GM18526 (cell line): ENCODE data around the gene C10orf53.

ENCODE experiments used
- POLR2A ChIP-seq: IDR thresholded peaks from 3 replicates; pipeline ENCODE4 v1.6.1; 2011; ENCODE audit not compliant: insufficient read length; ENCODE audit errors: extremely low read depth

Gene C10orf53, protein sequence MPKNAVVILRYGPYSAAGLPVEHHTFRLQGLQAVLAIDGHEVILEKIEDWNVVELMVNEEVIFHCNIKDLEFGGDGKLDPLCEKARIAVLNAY

DNA sequence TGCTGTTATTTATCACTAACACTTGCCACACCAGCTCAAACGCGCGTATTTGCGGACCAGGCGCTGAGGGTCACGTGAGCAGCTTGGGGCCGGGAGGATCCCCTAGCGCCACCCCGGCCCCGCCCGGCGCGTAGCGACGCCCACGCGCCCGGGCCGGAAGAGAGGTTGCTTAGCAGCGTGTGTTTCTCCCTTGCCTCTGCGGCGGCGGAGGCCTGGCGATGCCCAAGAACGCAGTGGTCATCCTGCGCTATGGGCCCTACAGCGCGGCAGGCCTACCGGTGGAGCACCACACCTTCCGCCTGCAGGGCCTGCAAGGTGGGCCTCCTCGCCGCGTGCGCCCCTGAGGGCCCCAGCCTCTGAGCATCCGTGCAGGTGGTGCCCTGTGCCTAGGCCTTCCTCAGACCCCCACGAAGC is at the start of gene C10orf53:
Gene C10orf53, plus strand, starts transcription at position 172 of the 414 bp plus-strand sequence. Its CDS starts 47 bp downstream, at position 219.
- no peak for TF ChIP-seq POLR2A

DNA sequence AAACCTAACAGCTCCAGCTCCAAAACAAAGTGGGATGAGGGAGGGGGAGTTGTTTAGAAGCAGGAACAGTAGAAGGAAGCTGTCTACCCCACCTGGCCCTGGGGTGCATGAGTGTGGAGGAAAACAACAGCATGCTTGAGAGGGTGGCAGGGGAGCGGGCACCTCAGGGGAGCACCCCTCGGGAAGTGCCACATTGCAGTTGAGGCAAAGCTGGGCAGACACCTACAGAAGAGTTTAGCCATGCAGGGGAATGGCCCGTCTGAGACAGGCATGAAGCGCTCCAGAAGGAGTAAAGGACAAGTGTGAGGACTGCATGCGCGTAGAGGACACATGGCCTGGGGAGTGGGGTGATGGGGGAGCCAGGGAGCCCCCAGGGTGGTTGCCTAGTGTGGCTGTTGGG is 47.5 kb upstream of the C10orf53 start:
- no peak for TF ChIP-seq POLR2A

GRCh38 chr10:49632406-49633317 is 46.8 kb upstream of the C10orf53 start:
- no peak for TF ChIP-seq POLR2A

DNA sequence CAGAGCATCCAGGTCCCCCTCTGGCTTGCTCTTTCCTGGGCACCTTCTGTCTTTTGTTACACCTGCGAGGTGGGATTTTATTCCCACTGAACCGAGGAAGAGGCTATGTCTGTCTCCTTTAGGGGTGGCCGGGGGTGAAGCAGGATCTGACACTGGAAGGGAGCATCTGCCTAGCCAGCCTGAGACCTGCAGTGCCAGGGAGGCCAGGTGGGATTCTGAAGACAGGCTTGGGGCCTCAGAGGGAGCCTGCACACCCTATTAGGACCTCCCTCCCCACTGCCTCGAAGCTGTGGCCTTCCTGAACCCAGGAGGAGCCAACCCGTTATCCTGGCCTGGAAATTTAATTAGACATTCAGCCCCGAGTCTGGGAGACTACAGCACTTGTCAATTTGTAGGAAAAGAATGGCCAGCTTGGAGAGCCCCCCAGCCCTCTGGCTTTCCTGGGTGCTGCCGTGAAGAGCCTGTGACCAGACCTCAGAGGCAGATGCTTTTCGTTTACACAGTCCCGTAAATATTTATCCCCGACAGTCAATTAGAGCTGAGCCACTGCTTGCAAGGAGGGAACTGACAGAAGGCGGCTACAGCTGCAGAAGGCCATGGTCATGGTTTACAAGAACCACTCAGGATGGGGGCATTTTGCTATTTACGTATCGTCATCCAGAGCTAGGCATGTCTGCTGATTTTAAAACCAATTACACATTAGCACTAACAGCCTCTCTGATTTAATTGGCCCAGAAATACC is 46.0 kb upstream of the C10orf53 start:
- no peak for TF ChIP-seq POLR2A

GRCh38 chr10:49634069-49634660 is 45.3 kb upstream of the C10orf53 start:
- no peak for TF ChIP-seq POLR2A

DNA sequence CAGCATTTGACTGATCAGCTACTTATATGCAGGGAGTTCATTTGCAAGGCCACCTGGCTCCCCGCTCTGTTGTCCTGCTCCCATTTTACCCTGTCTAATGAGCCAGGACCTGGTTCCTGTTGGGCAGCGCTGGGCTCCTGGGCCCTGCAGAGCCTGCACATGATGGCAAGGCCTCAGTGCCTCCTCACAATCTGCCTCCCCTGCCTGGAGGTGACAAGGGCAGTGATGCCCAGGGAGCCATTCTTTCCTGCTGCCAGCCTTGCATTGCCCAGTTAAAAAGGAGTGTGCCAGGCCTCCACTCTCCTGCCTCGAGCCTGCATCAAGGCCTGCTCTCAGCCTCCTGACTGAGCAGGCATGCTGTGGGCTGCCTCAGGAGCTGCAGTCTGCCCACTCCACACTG is 37.1 kb upstream of the C10orf53 start:
- no peak for TF ChIP-seq POLR2A

GRCh38 chr10:49643241-49644034 is 36.0 kb upstream of the C10orf53 start:
- TF ChIP-seq POLR2A = no peak

DNA sequence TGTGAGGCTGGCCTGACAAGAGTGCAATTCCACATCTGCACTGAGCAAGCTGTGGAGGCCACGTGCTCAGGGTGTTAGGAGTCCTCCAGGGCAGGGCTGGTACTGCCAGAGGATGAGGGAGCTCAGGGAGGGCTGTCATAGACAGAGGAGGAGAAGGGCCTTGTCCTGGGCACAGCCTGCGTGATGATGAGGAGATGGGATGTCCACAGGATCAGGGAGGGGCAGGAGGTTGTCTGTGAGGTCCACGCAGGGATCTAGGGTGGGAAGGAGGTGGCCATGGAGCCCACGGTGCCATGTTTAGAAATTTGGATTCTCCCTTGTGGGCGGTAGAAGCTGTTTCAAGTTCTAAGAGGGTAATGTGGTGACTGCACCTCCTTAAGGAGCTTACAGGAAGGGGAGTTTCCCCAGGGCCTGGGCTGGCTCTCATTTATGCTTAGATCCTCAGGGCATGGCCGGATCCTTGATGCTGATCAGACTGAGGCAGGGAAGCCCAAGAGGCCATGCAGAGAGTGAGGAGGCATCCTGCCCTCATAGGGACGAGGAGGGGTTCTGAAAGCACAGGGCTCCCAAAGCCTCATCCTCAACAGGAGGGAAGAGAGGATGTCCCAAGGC is 35.3 kb upstream of the C10orf53 start:
- no peak for TF ChIP-seq POLR2A

GRCh38 chr10:49645417-49645816 is 34.0 kb upstream of the C10orf53 start:
- TF ChIP-seq POLR2A = no peak

DNA sequence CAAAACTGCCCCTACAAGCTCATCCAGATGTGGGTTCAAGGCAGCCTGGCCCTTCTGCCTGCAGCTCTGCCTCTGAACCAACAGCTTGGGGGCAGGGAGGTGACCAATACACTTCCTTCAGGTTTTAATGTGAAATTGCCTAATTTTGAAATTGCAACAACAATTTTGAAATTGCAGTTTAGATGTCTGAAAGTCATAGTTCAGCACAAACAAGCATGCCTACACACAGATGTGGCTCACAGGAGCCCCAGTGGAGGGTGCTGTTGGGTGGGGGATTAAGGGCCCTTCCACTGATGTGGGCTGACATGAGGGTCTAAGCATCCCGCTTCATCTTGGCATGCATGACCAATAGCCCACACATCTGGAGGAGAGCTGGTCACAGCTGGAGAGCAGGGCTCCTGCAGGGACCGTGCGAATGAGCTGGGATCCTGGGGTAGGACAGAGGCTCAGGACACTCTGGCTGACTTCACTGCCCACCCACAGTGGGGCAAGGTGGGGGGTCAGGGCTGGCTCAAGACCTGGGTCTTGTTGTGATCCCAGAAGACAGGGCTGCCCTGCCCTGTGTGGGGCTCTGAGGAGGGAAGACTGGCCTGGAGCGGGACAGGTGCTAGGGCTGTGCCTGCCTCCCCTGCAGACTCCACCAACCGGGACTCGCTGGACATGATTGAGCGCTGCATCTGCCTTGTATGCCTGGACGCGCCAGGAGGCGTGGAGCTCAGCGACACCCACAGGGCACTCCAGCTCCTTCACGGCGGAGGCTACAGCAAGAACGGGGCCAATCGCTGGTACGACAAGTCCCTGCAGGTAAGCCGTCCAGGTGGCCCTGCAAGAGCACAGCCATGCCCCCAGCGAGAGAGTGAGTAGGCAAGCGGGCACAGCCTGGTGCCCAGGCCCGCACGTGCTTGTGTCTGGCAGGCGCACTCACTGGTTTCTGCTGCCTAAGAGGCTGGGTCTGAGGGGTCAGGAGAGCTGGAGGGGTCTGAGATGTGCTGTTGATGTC is 33.3 kb upstream of the C10orf53 start:
- TF ChIP-seq POLR2A = no peak

DNA sequence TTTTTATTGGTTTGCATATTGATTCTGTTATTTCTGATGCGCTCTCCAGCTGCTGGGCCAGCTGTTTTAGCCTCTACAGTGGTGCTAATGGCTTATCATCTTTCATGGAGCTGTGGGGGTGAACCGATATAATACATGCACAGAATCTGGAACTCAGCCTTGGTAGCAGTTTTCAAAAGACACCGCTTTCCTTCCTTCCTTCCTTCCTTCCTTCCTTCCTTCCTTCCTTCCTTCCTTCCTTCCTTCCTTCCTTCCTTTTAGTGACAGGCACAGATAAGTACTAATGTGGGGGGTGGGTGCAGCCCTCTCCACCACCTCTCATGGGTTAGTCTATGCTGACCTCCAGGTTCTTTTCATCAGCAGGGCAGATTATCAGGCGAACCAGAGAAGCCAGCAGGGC is 31.9 kb upstream of the C10orf53 start:
- no peak for TF ChIP-seq POLR2A

GRCh38 chr10:49647985-49648795 is 31.3 kb upstream of the C10orf53 start:
- TF ChIP-seq POLR2A = no peak

- no peak for TF ChIP-seq POLR2A
Measured at GRCh38 chr10:49649294-49649693, 30.2 kb upstream of the C10orf53 start.
